GM23338 (cell line): ENCODE measurements around the gene GPATCH3. TPM values are rescaled to one million over a fixed set of nuclear protein-coding genes. Genes with fewer than 3 reads are reported as not detected.

ENCODE experiments used
- ATAC-seq: fragments of 200-7000 bp; cut with Tn5 transposase; 3 replicates; pipeline ENCODE4 v1.9.1; 2020
- DNase-seq: peaks from one replicate; pipeline ENCODE4 v3.0.0-alpha.2; 2015; ENCODE audit warnings: low spot score
- H2AFZ ChIP-seq: fragments of 200-600 bp; sonication (generic); 2 replicates; pipeline ENCODE4 v1.8.0; 2016; ENCODE audit warnings: antibody characterized with exemption, mild to moderate bottlenecking, moderate library complexity
- H3F3A ChIP-seq: fragments of 200-600 bp; sonication (generic); replicated peaks from 2 replicates; pipeline ENCODE4 v1.8.0; 2017; ENCODE audit warnings: antibody characterized with exemption, mixed run types, low read depth
- H3K27ac ChIP-seq: fragments of 200-600 bp; sonication (generic); 2 replicates; pipeline ENCODE4 v1.6.1; 2016; ENCODE audit warnings: low read depth
- H3K27me3 ChIP-seq: fragments of 200-600 bp; sonication (generic); 2 replicates; pipeline ENCODE4 v1.8.0; 2016; ENCODE audit warnings: mild to moderate bottlenecking, mixed run types, moderate library complexity; ENCODE audit not compliant: insufficient read depth
- H3K36me3 ChIP-seq: fragments of 200-600 bp; sonication (generic); 2 replicates; pipeline ENCODE4 v1.8.0; 2016; ENCODE audit warnings: mild to moderate bottlenecking; ENCODE audit not compliant: insufficient read depth
- H3K4me1 ChIP-seq: fragments of 200-600 bp; sonication (generic); 2 replicates; pipeline ENCODE4 v1.8.0; 2016; ENCODE audit warnings: mild to moderate bottlenecking, moderate library complexity; ENCODE audit not compliant: insufficient read depth
- H3K4me2 ChIP-seq: fragments of 200-600 bp; sonication (generic); 2 replicates; pipeline ENCODE4 v1.7.1; 2017; ENCODE audit warnings: mixed run types
- H3K4me3 ChIP-seq: fragments of 200-600 bp; sonication (generic); 2 replicates; pipeline ENCODE4 v1.6.1; 2016; ENCODE audit warnings: mixed run types
- H3K79me2 ChIP-seq: fragments of 200-600 bp; sonication (generic); replicated peaks from 2 replicates; pipeline ENCODE4 v1.8.0; 2017; ENCODE audit warnings: mild to moderate bottlenecking; ENCODE audit not compliant: insufficient read depth
- H3K9me2 ChIP-seq: fragments of 200-600 bp; sonication (generic); 2 replicates; pipeline ENCODE4 v1.8.0; 2017; ENCODE audit not compliant: insufficient read depth
- H4K20me1 ChIP-seq: fragments of 200-600 bp; sonication (generic); replicated peaks from 2 replicates; pipeline ENCODE4 v1.8.0; 2017; ENCODE audit warnings: mild to moderate bottlenecking; ENCODE audit not compliant: insufficient read depth
- H3K27ac Mint-ChIP-seq: 2 replicates; pipeline ENCODE4 v1.8.0; 2020; ENCODE audit warnings: inconsistent platforms, mild to moderate bottlenecking, moderate library complexity, mixed read lengths
- H3K27me3 Mint-ChIP-seq: 3 replicates; pipeline ENCODE4 v1.8.0; 2022; ENCODE audit warnings: low read depth, mild to moderate bottlenecking, moderate library complexity, mixed read lengths, inconsistent platforms; ENCODE audit not compliant: insufficient read depth, poor library complexity
- H3K36me3 Mint-ChIP-seq: 3 replicates; pipeline ENCODE4 v1.8.0; 2021; ENCODE audit warnings: low read depth, mild to moderate bottlenecking, inconsistent platforms, moderate library complexity, mixed read lengths
- H3K4me1 Mint-ChIP-seq: 3 replicates; pipeline ENCODE4 v1.8.0; 2020; ENCODE audit warnings: mild to moderate bottlenecking, inconsistent platforms, mixed read lengths
- H3K4me3 Mint-ChIP-seq: 3 replicates; pipeline ENCODE4 v1.8.0; 2021; ENCODE audit warnings: moderate library complexity, mild to moderate bottlenecking, inconsistent platforms, mixed read lengths
- H3K9me3 Mint-ChIP-seq: 3 replicates; pipeline ENCODE4 v1.8.0; 2020; ENCODE audit warnings: moderate library complexity, mild to moderate bottlenecking, inconsistent platforms, mixed read lengths
- CREB1 ChIP-seq: fragments of 250-450 bp; sonication (Bioruptor Pico); IDR thresholded peaks from 2 replicates; pipeline ENCODE4 v1.5.0; 2020; ENCODE audit warnings: low read depth, mild to moderate bottlenecking, moderate library complexity
- CTCF ChIP-seq, 2 experiments: fragments of 200-600 bp in 1 of 2; sonication (generic) in 1 of 2; conservative IDR thresholded peaks; 2 replicates each; pipeline versions ENCODE4 v1.5.1 to v1.6.1; 2016 to 2017; ENCODE audit warnings: antibody characterized with exemption in 2 of 2, low read depth in 2 of 2, mild to moderate bottlenecking in 2 of 2, moderate library complexity in 1 of 2
- ETS1 ChIP-seq: IDR thresholded peaks from 2 replicates; pipeline ENCODE4 v1.6.1; 2016; ENCODE audit warnings: antibody characterized with exemption
- EZH2 ChIP-seq: fragments of 200-600 bp; sonication (generic); IDR thresholded peaks from one replicate; pipeline ENCODE4 v1.8.0; 2017; ENCODE audit warnings: antibody characterized with exemption, mild to moderate bottlenecking, low read depth; ENCODE audit not compliant: unreplicated experiment
- EZH2phosphoT487 ChIP-seq: fragments of 200-600 bp; sonication (generic); IDR thresholded peaks from one replicate; pipeline ENCODE4 v1.8.1; 2018; ENCODE audit warnings: antibody characterized with exemption; ENCODE audit not compliant: unreplicated experiment
- JUNB ChIP-seq: IDR thresholded peaks from one replicate; pipeline ENCODE4 v1.6.1; 2016; ENCODE audit warnings: antibody characterized with exemption; ENCODE audit not compliant: unreplicated experiment
- NANOG ChIP-seq: IDR thresholded peaks from 2 replicates; pipeline ENCODE4 v1.6.1; 2016; ENCODE audit warnings: antibody characterized with exemption, borderline replicate concordance
- POLR2AphosphoS5 ChIP-seq: IDR thresholded peaks from 2 replicates; pipeline ENCODE4 v1.6.1; 2016; ENCODE audit warnings: antibody characterized with exemption, low read depth
- REST ChIP-seq: IDR thresholded peaks from one replicate; pipeline ENCODE4 v1.6.1; 2018; ENCODE audit warnings: antibody characterized with exemption; ENCODE audit not compliant: unreplicated experiment
- STAT1 ChIP-seq: IDR thresholded peaks from one replicate; pipeline ENCODE4 v1.6.1; 2016; ENCODE audit warnings: antibody characterized with exemption; ENCODE audit not compliant: unreplicated experiment
- ZNF331 ChIP-seq: fragments of 250-450 bp; sonication (Bioruptor Pico); IDR thresholded peaks from 2 replicates; pipeline ENCODE4 v1.5.0; 2020; ENCODE audit warnings: low read depth, mild to moderate bottlenecking, moderate library complexity
- polyA plus RNA-seq: library from polyadenylated mRNA; unstranded; fragments of >200 nt; fragmentation: Nextera tagmentation; extraction: Ambion mirVana; gene quantifications from 2 replicates; pipeline ENCODE4 v1.2.1, GENCODE V29; 2016
- total RNA-seq: library from RNA; depleted of rRNA; stranded (reverse); fragments of >200 nt; shearing (Covaris generic); gene quantifications from 2 replicates; pipeline ENCODE4 v1.2.3, GENCODE V29; 2014

Gene GPATCH3
- total and polyA plus RNA-seq, 2 experiments from 2014 or later: 10.5 to 13.0 TPM

- H3K79me2 ChIP-seq: peaks cover 39% of the 10 kb centered on the region
- Mint-ChIP-seq H3K9me3 (no peaks in the 10 kb centered on the region), H3K4me1 (0 out of 3 replicates have a peak, but pooled peaks cover 3% of the 10 kb centered on the region)
These were observed 37.9 kb upstream of the GPATCH3 start for GRCh38 chr1:26938004-26938658.

GRCh38 chr1:26936823-26937222, 36.6 kb upstream of the GPATCH3 start:
- no peak for ATAC-seq
- TF ChIP-seq POLR2AphosphoS5 (no peak), ETS1 (no peak), EZH2 (no peak), CTCF (conservative IDR thresholded peaks at IDR 0.05; ENCODE audit: low read depth in 2 of 2) (no peak), STAT1 (no peak), NANOG (no peak), ZNF331 (CRISPR knock-in tag) (no peak), REST (no peak), JUNB (no peak), CREB1 (CRISPR knock-in tag) (no peak), EZH2phosphoT487 (no peak)

More at GRCh38 chr1:26938004-26938658, 37.9 kb upstream of the GPATCH3 start:
- H3F3A ChIP-seq: peaks cover 8% of the 10 kb centered on the region; the same call in 1 of the 2 replicates
- peaks cover 22% of the 10 kb centered on the region for H4K20me1 ChIP-seq
- H3K4me3 ChIP-seq: no peak overlapping the region
- peak overlapping the region; percentile 79 for H3K27ac Mint-ChIP-seq
- H3K4me2 ChIP-seq: no peak overlapping the region
- no peak overlapping the region for H2AFZ ChIP-seq
- no peak for TF ChIP-seq CTCF (conservative IDR thresholded peaks at IDR 0.05; ENCODE audit: low read depth in 2 of 2)
- TF ChIP-seq EZH2: no peak
- TF ChIP-seq NANOG: no peak
- no peak for TF ChIP-seq CREB1 (CRISPR knock-in tag)
- TF ChIP-seq ZNF331 (CRISPR knock-in tag): no peak
- H3K27me3 ChIP-seq: no peaks in the 10 kb centered on the region
- 0 out of 2 replicates have a peak, but pooled peaks cover 7% of the 10 kb centered on the region for H3K4me1 ChIP-seq
- H3K4me3 Mint-ChIP-seq: no peak overlapping the region
- H3K9me2 ChIP-seq: no peaks in the 10 kb centered on the region
- peak overlapping the region; percentile 59; the same call in 1 of the 2 replicates for H3K27ac ChIP-seq
- DNase-seq (no peak), ATAC-seq (peak; percentile 38; the same call in 1 of the 3 replicates)
- H3K27me3 Mint-ChIP-seq: peaks cover 3% of the 10 kb centered on the region
- peaks cover 63% of the 10 kb centered on the region for H3K36me3 Mint-ChIP-seq
- peaks cover 27% of the 10 kb centered on the region for H3K36me3 ChIP-seq

More at GRCh38 chr1:26936823-26937222, 36.6 kb upstream of the GPATCH3 start:
- Histone ChIP-seq H4K20me1 (peaks cover 25% of the 10 kb centered on the region), H3K4me3 (no peak overlapping the region), H3K27ac (no peak overlapping the region), H3K4me1 (0 out of 2 replicates have a peak, but pooled peaks cover 7% of the 10 kb centered on the region), H3K4me2 (no peak overlapping the region), H3K9me2 (no peaks in the 10 kb centered on the region), H2AFZ (no peak overlapping the region), H3K79me2 (peaks cover 48% of the 10 kb centered on the region), H3K27me3 (no peaks in the 10 kb centered on the region), H3F3A (peaks cover 4% of the 10 kb centered on the region; the same call in 1 of the 2 replicates), H3K36me3 (peaks cover 26% of the 10 kb centered on the region; the same call in 1 of the 2 replicates)
- Mint-ChIP-seq H3K36me3 (peaks cover 63% of the 10 kb centered on the region), H3K9me3 (no peaks in the 10 kb centered on the region), H3K27ac (no peak overlapping the region), H3K27me3 (peaks cover 3% of the 10 kb centered on the region), H3K4me1 (0 out of 3 replicates have a peak, but pooled peaks cover 3% of the 10 kb centered on the region), H3K4me3 (no peak overlapping the region)
- no peak for DNase-seq
